ENCODE results near the gene VCP.

- TF ChIP-seq POLR2AphosphoS5 (IDR thresholded peaks at IDR 0.05; ENCODE audit: low read depth, low read length) (no peak), POLR2A (IDR thresholded peaks at IDR 0.05; ENCODE audit: low read depth, low read length) (no peak)
These were observed 45.1 kb downstream of the VCP start for GRCh38 chr9:35027374-35027773.
